Ishikawa (cell line): ENCODE results near the gene GABRB3.

Source experiments
- CEBPB ChIP-seq: IDR thresholded peaks from 2 replicates; pipeline ENCODE4 v1.6.1; 2012
- CREB1 ChIP-seq: IDR thresholded peaks from 2 replicates; pipeline ENCODE4 v1.6.1; 2012; ENCODE audit warnings: low read depth
- EGR1 ChIP-seq: IDR thresholded peaks from 2 replicates; pipeline ENCODE4 v1.6.1; 2012
- EP300 ChIP-seq: IDR thresholded peaks from 2 replicates; pipeline ENCODE4 v1.6.1; 2012; ENCODE audit warnings: borderline replicate concordance
- FOXM1 ChIP-seq: IDR thresholded peaks from 2 replicates; pipeline ENCODE4 v1.6.1; 2012; ENCODE audit warnings: low read depth, borderline replicate concordance
- NFIC ChIP-seq: IDR thresholded peaks from 2 replicates; pipeline ENCODE4 v1.6.1; 2012
- RAD21 ChIP-seq: IDR thresholded peaks from 2 replicates; pipeline ENCODE4 v1.6.1; 2012; ENCODE audit warnings: low read depth
- TAF1 ChIP-seq: IDR thresholded peaks from 2 replicates; pipeline ENCODE4 v1.6.1; 2012; ENCODE audit warnings: low read depth, mild to moderate bottlenecking
- TCF12 ChIP-seq: IDR thresholded peaks from 2 replicates; pipeline ENCODE4 v1.6.1; 2012; ENCODE audit warnings: low read depth
- YY1 ChIP-seq: IDR thresholded peaks from 2 replicates; pipeline ENCODE4 v1.6.1; 2012; ENCODE audit warnings: low read depth
- ZBTB7A ChIP-seq: IDR thresholded peaks from 2 replicates; pipeline ENCODE4 v1.6.1; 2012; ENCODE audit warnings: low read depth
- TF ChIP-seq, protein P1 (sequence below): IDR thresholded peaks from 2 replicates; pipeline ENCODE4 v1.6.1; 2012
- TF ChIP-seq, protein P2 (sequence below): IDR thresholded peaks from 2 replicates; pipeline ENCODE4 v1.6.1; 2012; ENCODE audit warnings: low read depth, mild to moderate bottlenecking
- TF ChIP-seq, protein P3 (sequence below): IDR thresholded peaks from 2 replicates; pipeline ENCODE4 v1.6.1; 2012

DNA sequence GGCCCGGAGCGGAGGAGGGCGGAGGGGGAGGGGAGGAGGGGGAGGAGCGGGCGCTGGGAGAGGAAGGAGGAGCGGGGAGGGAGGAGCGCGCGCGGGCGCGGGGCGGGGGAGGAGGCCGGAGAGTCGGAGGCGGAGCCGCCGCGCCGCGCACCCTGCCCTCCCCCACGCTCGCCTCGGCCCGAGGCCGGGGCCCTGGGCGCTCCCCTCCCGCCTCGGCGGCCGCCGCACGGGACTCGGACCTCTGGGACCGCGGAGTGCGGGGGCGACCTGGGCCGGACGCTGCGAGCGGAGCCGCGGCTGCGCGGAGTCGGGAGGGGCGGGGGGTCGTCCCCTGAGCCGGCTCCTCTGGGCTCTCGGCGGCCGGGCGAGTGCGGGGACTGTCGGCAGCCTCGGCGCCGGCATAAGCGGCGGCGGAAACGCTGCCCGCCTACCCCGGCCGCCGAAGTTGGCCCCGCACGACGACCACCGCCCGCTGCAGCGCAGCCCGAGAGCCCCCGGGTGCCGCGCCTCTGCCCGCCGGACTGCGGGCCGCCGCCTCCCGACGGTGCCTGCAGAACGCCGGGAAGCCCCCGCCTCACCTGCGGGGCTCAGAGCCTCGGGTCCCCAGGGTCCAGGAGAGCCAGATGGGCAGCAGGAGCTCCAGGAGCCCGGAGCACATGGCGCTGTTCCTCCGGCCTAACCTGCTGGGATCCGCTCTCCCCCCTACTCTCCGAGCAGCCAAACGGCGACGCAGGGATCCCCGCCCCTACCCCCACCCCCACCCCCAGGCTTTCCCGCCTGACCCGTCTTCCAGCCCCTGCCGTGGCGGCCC is 406 bp upstream of the GABRB3 start:
- TF ChIP-seq EP300 (no peak), CREB1 (no peak), FOXM1 (no peak), CEBPB (no peak), TAF1 (no peak), YY1 (no peak), RAD21 (no peak), NFIC (no peak), ZBTB7A (no peak), EGR1 (no peak), TCF12 (no peak)
- TF ChIP-seq, protein P1, sequence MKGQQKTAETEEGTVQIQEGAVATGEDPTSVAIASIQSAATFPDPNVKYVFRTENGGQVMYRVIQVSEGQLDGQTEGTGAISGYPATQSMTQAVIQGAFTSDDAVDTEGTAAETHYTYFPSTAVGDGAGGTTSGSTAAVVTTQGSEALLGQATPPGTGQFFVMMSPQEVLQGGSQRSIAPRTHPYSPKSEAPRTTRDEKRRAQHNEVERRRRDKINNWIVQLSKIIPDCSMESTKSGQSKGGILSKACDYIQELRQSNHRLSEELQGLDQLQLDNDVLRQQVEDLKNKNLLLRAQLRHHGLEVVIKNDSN, result no peak
- TF ChIP-seq, protein P2, sequence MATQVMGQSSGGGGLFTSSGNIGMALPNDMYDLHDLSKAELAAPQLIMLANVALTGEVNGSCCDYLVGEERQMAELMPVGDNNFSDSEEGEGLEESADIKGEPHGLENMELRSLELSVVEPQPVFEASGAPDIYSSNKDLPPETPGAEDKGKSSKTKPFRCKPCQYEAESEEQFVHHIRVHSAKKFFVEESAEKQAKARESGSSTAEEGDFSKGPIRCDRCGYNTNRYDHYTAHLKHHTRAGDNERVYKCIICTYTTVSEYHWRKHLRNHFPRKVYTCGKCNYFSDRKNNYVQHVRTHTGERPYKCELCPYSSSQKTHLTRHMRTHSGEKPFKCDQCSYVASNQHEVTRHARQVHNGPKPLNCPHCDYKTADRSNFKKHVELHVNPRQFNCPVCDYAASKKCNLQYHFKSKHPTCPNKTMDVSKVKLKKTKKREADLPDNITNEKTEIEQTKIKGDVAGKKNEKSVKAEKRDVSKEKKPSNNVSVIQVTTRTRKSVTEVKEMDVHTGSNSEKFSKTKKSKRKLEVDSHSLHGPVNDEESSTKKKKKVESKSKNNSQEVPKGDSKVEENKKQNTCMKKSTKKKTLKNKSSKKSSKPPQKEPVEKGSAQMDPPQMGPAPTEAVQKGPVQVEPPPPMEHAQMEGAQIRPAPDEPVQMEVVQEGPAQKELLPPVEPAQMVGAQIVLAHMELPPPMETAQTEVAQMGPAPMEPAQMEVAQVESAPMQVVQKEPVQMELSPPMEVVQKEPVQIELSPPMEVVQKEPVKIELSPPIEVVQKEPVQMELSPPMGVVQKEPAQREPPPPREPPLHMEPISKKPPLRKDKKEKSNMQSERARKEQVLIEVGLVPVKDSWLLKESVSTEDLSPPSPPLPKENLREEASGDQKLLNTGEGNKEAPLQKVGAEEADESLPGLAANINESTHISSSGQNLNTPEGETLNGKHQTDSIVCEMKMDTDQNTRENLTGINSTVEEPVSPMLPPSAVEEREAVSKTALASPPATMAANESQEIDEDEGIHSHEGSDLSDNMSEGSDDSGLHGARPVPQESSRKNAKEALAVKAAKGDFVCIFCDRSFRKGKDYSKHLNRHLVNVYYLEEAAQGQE, result no peak
- TF ChIP-seq, protein P3, sequence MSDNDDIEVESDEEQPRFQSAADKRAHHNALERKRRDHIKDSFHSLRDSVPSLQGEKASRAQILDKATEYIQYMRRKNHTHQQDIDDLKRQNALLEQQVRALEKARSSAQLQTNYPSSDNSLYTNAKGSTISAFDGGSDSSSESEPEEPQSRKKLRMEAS, result no peak
